ENCODE results near the gene SPATC1L.
A peak's percentile ranks its signal among the peaks of the same experiment; 100 is the strongest.

The SPATC1L gene

DNA sequence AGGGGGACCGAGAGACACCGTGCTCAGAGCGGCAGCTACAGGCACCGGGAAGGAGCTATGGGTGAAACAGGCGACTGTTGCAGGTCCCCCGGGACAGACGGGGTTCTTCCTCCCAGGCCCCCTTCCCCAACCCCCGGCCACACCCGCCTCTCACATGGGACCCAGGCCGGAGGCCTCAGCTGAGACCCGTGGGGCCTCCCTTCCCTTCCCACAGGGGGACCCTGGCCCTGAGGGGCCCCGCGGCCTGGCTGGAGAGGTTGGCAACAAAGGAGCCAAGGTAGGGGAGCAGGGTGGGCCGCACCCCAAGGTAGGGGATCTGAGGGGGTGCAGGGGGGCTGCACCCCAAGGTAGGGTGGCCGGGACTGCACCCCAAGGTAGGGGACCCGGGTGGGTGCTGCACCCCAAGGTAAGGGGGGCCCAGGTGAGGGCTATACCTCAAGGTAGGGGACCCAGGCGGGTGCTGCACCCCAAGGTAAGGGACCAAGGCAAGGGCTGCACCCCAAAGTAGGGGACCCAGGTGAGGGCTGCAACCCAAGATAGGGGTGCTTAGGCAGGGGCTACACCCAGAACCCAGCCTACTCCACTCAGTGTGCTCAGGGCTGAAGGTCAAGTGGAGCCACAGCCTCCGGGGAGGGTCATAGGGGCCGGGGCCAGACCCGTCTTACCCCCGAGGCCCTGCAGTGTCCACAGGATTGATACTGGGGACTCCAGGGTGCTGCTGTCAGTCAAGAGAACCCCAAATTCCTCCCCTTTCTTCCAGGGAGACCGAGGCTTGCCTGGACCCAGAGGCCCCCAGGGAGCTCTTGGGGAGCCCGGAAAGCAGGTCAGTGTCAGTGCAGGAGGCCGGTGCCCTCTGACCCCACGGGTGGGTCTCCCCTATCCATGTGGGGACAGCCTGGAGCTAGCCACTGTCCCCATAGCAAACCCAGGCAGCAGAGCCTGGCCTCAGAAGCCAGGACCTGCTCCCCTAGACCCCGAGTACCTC, 63.7 kb downstream of the SPATC1L start:
- peak; percentile 31 for DNase-seq (ENCODE audit: low spot score)

DNA sequence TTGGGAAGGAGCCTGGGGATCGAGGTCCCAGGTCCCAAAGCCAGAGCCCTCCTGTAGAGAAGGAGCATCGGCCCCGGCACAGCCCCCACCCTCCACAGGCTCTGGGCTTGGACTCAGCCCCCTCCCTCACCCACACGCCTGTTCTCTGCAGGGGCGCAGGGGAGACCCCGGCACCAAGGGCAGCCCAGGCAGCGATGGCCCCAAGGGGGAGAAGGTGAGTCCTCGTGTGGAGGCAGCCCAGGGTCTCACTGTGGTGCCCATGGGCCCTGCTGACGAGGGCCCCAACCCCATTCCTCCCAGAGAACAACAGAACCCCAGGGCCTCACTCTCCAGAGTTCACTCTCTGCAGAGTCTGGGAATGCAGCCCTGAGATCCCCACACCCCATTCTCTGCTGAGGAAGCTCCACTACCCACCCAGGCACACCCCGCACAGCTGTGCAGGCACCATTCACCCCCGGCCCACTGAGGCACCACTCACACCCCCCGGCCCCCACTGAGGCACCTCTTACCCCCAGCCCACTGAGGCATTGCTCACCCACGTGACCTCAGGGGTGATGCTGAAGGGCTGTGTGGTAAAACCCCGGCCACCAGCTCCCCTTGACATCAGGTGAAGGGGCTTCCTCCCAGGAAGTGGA, 64.5 kb downstream of the SPATC1L start:
- peak; percentile 42 for DNase-seq (ENCODE audit: low spot score)

DNA sequence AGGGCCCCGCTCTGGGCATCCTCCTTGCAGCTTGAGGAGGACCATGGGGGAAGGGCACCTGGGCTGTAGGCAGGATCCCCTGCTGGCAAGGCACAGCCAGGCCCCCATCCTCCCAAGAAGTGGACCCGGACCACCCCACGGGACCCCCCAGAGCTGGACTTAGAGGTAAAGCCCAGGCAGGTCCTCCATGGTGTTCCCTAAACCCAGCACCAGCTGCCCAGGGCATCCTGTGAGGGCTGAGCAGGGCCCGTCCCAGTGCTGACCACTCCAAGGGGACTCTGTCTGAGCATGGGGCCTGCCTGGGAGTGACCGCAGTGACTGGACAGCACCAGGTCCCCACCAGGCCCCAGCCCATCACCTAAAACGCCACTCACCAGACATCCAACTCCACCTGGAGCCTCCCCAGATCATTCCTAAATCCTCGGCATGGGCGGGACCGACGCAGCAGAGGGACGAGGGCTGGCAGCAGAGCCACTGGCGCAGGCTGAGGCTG, 65.1 kb downstream of the SPATC1L start:
- peak; percentile 36 for DNase-seq (ENCODE audit: low spot score)

DNA sequence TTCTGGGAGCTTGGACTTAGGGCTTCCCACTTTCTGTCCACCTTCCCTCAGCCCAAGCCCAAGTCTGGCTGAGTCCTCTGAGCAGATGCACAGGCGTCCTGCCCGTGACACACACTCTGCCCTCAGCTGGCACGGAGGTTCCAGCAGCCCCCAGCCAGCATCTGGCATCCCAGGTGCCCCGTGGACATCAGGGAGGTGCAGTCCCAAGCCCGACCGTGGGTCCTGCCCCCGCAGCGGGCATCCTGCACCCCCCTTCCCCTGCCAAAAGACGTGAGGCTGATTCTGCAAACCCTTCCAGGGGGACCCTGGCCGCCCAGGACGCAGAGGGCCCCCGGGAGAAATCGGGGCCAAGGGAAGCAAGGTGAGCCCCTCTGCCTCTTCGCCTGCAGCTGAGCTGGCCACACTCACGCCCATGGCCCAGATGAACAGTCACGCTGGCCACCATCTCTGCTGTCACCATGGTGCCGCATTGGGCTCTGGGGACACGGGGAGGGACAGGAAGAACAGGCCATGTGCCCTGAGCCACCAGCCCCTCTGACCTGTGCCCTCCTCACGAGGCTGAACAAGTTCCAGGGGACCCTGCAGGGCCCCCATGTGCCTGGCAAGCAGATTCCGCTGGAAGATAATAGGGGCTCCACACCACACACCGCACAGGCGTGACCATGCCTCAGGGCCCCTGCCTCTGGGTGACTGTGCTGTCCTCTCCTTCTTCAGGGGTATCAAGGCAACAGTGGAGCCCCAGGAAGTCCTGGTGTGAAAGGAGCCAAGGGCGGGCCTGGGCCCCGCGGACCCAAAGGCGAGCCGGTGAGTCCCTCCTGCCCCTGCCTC, 65.7 kb downstream of the SPATC1L start:
- peak; percentile 36 for DNase-seq (ENCODE audit: low spot score)

DNA sequence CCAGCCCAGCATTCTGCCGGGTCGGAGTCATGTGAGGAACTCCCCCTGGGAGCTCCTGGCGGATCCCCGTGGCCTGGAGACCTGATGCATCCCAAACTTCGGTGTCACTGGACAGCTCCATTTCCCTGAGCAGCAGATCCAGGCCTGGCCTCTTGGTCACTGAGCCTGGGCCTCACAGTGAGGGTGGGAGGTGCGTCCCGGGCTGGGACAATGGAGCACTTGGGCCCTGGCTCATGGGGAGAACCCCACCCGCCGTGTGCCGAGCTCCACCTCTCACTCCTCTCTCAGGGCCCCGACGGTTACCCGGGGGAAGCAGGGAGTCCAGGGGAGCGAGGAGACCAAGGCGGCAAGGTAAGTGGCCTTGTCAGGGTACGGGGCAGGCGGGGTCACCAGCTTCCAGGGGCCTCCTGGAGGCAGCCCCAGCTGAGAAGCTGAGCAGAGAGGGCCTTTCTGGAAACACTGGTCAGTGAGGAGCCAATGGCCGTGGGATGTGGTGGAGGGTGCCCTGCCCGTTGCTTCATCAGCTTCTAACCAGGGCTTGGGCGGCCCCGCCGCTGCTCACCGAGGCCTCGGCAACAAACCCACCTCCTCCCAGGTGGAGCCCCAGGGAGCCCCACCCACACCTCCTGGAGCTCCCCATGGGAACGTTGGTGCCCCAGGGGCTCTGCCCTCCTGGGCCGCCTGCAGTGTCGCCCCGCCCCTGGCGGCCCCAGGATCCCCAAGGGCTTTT, 66.5 kb downstream of the SPATC1L start:
- peak; percentile 33 for DNase-seq (ENCODE audit: low spot score)

DNA sequence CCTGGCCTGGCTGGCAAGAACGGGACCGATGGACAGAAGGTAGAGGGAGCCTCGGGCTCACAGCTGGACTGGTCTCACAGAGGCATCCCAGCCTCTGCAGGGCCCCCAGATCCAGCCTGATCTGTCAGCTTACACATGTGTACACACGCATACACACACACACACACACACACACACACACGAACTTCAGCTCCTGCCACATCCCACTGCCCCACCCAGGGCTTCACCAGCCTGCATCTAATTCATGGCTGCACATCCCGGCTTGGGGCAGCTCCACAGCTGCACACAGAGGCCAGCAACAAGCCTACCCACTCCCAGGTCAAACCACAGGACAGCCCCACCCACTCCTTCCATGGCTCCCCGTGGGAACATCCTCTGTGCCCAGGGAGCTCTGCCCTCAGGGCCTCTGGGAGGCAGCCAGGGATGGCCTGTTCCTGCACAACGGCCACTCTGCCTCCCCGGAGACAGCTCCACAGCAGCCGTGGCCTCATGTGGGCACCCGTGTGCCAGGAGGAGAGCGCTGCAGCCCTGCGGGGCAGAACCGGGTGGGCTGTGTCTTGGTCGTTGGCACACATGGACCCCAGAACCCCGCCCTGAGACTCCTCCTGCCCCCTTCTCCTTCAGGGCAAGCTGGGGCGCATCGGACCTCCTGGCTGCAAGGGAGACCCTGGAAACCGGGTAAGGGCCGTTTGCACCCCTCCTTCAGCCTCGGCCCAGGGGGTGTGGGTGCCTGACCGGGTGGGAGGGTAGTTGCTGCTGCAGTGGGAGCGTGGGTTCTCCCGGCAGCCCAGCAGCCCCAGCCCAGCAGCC, 67.3 kb downstream of the SPATC1L start:
- DNase-seq (ENCODE audit: low spot score): peak; percentile 33

DNA sequence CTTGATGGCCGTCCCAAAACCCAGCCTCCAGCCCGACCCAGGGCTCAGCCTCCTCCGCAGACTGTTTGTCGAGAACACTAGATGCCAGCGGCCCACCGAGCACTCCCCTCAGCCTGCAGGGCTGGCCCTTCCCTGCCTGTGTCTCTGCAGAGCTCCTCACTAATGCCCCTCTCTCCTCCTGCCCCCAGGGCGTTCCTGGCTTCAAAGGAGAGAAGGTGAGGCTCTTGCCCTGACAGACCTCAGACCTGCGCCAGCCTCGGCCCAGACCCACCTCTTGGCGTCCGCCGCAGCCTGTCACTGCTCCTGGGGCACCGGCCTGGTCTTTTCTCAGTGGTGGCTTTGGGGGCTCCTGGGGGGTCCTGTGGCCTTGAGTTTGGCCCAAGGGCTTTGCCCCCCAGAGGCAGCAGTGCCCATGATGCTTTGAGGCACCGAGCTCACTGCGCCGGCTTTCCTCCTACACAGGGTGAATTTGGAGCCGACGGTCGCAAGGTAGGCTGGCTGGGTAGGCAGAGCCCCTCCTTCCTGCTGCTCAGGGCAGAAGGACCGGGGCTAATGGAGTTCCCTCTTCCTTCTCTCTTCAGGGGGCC, 68.0 kb downstream of the SPATC1L start:
- DNase-seq (ENCODE audit: low spot score): peak; percentile 24

DNA sequence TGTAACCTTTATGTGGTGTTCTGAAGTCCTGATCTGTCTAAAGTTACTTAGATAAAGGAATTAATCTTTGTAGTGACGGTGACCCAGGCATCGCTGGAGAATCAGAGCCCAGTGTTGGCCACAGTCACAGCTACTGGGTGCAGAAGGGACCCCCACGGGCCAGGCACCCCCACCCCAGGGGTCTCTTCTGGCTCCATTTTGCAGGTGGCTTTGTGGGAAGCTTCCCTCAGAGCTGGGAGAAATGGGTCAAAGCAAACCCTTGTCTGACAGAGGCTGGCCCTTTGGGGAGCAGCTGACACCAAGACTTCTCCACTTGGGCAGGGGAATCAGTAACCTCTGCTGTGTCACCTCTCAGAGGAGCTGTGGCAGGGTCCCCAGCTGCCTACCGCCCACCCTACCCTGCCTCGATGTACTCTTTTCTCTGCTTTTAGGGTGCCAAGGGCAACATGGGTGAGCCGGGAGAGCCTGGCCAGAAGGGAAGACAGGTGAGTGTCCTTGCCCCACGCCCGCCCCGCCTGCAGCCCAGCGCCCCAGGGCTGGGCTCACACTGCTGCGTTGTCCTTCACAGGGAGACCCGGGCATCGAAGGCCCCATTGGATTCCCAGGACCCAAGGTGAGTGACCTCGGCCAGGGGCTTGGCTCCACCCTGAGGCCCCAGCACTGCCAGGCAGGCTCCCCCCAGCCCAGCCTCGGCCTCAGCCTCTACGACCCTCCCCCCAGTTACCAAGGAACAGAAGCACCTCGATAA, 68.6 kb downstream of the SPATC1L start:
- DNase-seq (ENCODE audit: low spot score): peak; percentile 20

DNA sequence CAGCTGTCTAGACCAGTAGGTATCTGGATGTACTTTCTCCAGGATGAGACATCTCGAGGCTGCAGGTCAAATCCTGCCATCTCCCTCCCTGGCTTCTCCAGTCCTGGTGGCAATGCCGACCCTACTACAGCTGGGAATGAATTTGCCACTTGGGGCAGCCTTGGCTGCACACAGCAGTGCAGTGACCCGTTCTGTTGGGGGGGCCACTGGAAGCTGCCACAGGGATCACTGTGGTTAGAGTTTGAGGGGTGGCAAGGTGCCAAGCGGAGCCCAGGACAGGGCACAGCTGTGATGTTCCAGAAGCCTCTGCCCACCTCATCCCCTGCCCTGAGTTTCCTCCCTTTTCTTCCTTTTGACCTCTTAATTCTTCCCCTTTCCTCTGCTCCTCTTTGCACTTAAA, 69.3 kb downstream of the SPATC1L start:
- DNase-seq (ENCODE audit: low spot score): peak; percentile 8

DNA sequence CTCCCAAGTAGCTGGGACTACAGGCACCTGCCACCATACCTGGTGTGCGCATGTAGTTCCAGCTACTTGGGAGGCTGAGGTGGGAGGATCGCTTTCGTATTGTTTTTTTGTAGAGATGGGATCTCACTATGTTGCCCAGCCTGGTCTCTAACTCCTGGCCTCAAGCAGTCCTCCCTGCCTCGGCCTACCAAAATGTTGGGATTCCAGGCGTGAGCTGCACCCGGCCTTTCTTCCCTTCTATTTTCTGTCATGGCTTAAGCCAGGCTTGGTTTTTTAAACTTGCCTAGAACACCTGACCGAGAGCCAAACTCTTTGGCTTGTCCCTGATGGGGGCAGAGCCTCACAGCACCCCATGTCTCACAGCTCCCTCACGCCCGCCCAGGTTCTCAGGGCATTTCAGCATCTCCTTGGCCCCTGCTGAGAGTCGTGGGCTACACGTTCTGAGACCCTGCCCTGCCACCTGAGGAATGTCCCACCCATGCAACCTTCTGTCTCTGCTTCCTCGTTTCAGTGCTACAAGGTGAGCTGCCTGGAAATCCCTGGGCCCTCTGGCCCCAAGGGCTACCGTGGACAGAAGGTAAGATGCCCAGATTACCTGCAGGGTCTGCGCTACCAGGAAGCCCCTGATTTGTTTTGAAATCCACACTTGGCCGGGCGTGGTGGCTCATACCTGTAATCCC, 70.6 kb downstream of the SPATC1L start:
- peak; percentile 18 for DNase-seq (ENCODE audit: low spot score)

DNA sequence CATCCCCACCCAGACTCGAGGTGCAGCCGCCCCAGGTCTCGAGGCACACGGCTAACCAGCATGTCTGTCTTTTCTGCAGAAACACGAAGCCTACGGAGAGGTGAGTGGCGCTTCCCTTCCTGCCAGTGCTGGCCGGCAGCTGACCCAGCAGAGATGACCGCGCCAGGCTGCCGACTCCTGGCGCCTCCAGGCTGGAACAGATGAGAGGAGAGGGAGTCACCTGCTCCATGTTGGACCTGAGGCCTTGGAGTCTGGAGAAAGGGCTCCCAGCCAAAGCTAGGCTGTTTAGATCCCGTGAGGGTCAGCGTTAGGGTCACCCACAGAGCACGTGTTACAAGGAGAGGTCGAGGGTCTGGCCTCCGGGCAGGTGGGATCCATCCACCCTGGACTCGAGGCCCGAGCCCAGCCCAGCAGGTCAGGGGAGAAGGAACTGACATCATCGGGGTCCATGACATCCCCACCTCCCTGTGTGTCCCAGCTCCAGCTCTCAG, 71.5 kb downstream of the SPATC1L start:
- peak; percentile 20 for DNase-seq (ENCODE audit: low spot score)

DNA sequence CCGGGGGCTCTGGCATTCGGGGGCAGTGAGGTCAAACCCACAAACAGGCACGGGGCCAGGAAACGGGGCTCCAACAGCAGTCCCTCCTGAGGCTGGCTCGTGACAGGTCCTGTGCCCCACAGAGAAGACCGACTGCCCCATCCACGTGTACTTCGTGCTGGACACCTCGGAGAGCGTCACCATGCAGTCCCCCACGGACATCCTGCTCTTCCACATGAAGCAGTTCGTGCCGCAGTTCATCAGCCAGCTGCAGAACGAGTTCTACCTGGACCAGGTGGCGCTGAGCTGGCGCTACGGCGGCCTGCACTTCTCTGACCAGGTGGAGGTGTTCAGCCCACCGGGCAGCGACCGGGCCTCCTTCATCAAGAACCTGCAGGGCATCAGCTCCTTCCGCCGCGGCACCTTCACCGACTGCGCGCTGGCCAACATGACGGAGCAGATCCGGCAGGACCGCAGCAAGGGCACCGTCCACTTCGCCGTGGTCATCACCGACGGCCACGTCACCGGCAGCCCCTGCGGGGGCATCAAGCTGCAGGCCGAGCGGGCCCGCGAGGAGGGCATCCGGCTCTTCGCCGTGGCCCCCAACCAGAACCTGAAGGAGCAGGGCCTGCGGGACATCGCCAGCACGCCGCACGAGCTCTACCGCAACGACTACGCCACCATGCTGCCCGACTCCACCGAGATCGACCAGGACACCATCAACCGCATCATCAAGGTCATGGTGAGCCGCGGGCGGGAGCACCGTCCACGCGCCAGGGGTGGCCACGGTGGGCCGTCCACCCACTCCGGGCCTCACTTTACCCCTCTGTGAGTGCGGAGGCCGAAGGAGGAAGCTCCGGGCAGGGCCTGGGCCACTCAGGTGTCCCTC, 72.2 kb downstream of the SPATC1L start:
- DNase-seq (ENCODE audit: low spot score): peak; percentile 24

DNA sequence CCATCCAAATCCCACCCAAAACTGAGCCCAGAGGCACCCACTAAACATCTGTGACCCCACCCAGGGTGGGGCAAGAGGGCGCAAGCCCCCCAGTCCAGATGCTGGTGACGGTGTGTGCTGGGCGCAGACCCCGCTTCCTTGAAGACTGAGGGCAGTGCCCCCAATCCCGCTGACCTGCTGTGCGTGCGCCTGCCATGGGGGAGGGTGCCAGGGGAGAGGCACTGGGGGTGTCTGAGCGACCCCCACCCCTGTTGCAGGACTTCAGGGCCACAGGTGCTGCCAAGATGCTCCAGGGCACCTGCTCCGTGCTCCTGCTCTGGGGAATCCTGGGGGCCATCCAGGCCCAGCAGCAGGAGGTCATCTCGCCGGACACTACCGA, 73.1 kb downstream of the SPATC1L start:
- peak; percentile 30 for DNase-seq (ENCODE audit: low spot score)
